Breast epithelium (tissue), 3 donors: ENCODE data around the gene ACSL5.

ENCODE experiments used
- POLR2AphosphoS5 ChIP-seq, 3 donors: sonication (generic); formaldehyde crosslinking; IDR thresholded peaks; one replicate each; pipeline ENCODE4 v1.6.1; 2017; ENCODE audit warnings: antibody characterized with exemption in 3 of 3
- TF ChIP-seq, protein P1 (sequence below), 3 donors: fragments of 450-650 bp; IDR thresholded peaks; one replicate each; pipeline ENCODE4 v1.5.1; 2016 to 2017; ENCODE audit warnings: antibody characterized with exemption in 3 of 3, mild to moderate bottlenecking in 3 of 3, moderate library complexity in 3 of 3

DNA sequence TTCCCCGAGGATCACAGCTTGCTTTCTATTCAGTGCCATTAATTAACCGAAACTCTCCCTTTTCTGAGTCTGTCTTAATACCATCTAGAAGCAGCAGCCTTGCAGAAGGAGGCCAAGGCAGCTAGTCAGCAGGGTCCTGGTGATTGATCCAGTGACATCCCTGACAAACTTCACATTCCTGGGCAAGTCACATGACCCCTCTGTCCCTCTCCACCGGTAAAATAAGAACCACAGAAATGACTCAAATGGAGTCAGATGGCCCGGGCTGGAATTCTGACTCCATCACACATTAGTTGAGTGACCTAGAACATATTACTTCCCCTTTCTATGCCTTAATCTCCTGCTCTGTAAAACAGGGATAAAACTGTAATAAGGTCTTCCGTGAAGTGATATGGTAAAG, 17.2 kb upstream of the ACSL5 start:
- TF ChIP-seq, protein P1, sequence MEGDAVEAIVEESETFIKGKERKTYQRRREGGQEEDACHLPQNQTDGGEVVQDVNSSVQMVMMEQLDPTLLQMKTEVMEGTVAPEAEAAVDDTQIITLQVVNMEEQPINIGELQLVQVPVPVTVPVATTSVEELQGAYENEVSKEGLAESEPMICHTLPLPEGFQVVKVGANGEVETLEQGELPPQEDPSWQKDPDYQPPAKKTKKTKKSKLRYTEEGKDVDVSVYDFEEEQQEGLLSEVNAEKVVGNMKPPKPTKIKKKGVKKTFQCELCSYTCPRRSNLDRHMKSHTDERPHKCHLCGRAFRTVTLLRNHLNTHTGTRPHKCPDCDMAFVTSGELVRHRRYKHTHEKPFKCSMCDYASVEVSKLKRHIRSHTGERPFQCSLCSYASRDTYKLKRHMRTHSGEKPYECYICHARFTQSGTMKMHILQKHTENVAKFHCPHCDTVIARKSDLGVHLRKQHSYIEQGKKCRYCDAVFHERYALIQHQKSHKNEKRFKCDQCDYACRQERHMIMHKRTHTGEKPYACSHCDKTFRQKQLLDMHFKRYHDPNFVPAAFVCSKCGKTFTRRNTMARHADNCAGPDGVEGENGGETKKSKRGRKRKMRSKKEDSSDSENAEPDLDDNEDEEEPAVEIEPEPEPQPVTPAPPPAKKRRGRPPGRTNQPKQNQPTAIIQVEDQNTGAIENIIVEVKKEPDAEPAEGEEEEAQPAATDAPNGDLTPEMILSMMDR (IDR thresholded peaks at IDR 0.05): no peak
- no peak for TF ChIP-seq POLR2AphosphoS5 (IDR thresholded peaks at IDR 0.05)
